M059J (cell line): ENCODE results near the gene LRRC10B. TPM values are rescaled to one million over a fixed set of nuclear protein-coding genes. Genes with fewer than 3 reads are reported as not detected.

Experiments
- DNase-seq: peaks from one replicate; pipeline ENCODE4 v3.0.0-alpha.2; 2012; ENCODE audit warnings: low read depth
- total RNA-seq: library from RNA; depleted of rRNA; stranded (reverse); fragments of >200 nt; shearing (Covaris generic); gene quantifications from 2 replicates; pipeline ENCODE4 v1.2.3, GENCODE V29; 2014

LRRC10B gene
- total RNA-seq, 1 experiment from 2014 or later, result 0.64 TPM

GRCh38 chr11:61509043-61510029 is 787 bp downstream of the LRRC10B start:
- DNase-seq, result peak; percentile 79

DNA sequence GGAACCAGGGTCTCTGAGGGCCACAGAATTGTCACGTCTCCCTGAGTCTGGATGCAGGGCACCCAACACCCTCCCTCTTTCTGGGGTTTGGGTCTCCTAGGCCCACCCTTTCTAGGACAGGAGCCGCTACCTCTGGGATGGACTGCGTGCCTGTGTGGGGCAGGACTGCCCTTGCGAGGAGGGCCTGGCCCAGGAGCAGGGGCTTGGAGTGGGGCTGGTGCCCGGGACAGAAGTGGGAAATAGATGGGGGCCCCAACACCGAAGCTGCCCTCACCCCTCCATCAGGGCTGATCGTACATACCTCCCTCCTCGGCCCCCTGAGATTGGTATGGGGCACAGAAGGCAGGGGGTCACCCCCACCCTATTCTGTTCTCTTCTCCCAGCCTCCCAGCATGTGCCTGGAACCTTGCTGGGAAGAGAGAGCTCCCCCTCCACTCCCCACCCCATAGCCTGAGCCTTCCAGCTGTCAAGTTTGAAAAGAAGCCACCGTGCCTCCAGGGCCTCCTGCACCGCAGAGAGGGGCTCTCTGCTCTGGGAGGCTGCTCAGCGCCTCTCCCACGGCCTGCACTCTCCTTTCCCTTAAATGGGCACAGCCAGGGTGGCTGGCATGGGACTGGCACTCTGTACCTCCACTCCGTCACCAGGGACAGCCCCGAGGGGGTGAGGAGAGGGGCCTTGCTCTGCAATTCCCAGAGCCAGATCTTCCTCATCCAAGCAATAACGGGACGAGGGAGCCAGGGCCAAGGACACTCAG is 1.8 kb downstream of the LRRC10B start:
- DNase-seq, result no peak

DNA sequence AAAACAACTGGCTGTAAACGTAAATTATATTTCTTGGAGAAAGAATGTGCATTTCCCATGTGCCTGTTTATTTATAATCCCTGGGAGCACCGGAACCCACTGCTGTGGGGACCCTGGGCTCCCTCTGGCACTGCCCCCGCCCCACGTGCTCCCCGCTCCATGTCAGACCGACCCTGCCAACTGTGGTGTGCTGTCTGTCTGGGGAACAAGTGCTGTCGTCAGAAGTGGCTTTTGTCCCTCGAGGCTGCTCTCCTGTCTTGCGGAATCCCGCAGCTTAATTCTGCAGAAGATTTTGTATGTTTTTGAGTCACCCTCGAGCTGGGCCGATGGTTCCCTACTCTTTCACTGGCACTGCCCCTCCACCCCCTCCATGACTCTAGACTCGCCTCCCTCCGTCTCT is 2.4 kb downstream of the LRRC10B start:
- no peak for DNase-seq

- no peak for DNase-seq
Observed at GRCh38 chr11:61511383-61511782, 2.8 kb downstream of the LRRC10B start.

- DNase-seq, result no peak
Observed at GRCh38 chr11:61512435-61512834, 3.9 kb downstream of the LRRC10B start.

GRCh38 chr11:61513143-61513765 is 4.7 kb downstream of the LRRC10B start:
- no peak for DNase-seq

GRCh38 chr11:61514050-61514917 is 5.7 kb downstream of the LRRC10B start:
- no peak for DNase-seq

GRCh38 chr11:61515686-61516085 is 7.1 kb downstream of the LRRC10B start:
- DNase-seq, result no peak

- DNase-seq, result no peak
Observed at GRCh38 chr11:61516191-61516590, 7.6 kb downstream of the LRRC10B start.

- DNase-seq, result peak; percentile 16
Observed at GRCh38 chr11:61516675-61517572, 8.4 kb downstream of the LRRC10B start.

GRCh38 chr11:61518032-61518795 is 9.7 kb downstream of the LRRC10B start:
- DNase-seq, result no peak

DNA sequence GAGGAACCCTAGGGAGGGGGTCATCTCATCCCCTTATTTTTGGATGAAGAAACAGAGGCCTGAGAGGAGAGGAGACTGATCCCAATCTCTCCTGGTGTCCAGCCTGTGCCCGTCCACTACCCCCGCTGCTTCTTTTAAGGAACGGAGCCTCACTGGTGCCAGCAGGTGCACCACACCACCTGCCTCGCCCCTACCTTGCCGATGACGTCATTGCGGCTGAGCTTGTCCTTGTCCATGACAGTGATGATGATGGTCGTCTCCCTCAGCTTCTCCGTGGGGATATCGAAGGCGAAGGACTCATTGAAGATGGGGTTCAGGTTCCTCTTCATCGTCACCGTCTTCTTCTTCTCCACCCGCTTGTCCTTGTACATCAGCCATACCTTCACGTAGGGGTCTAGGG is 14.3 kb downstream of the LRRC10B start:
- DNase-seq, result no peak

GRCh38 chr11:61524446-61524845 is 15.9 kb downstream of the LRRC10B start:
- DNase-seq, result no peak

GRCh38 chr11:61524963-61525587 is 16.5 kb downstream of the LRRC10B start:
- no peak for DNase-seq

- DNase-seq, result no peak
Observed at GRCh38 chr11:61526229-61526628, 17.7 kb downstream of the LRRC10B start.

GRCh38 chr11:61526956-61527731 is 18.6 kb downstream of the LRRC10B start:
- no peak for DNase-seq

DNA sequence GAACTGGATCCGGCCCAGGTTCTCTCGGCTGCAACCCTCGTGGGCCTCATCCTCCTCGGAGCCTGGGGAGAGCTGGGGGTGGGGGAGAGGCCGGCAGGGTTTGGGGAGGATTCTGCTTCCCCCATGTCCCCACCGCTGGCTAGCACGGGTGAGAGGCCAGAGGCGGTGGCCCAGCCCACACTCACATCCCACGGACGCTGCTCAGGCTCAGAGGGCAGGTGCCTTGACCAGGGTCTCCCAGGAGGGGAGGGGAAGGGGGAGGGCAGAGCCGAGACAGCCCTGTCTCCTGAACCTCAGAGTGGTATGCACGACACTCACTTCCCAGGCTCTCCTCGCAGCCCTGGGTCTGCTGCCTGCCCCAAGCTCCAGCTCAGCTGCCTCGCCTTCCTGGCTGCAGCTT is 19.6 kb downstream of the LRRC10B start:
- DNase-seq, result no peak

GRCh38 chr11:61529537-61530225 is 21.1 kb downstream of the LRRC10B start:
- DNase-seq, result no peak
